Pancreas (tissue), 10 donors: ENCODE results near the gene CMTM6. TPM values are rescaled to one million over a fixed set of nuclear protein-coding genes. Genes with fewer than 3 reads are reported as not detected.

Experiments used
- ATAC-seq, 4 donors: fragments of 200-7000 bp; cut with Tn5 transposase; one replicate each; pipeline versions ENCODE4 v1.8.0 to v1.9.1; 2020; ENCODE audit warnings: mild to moderate bottlenecking in 4 of 4, moderate library complexity in 4 of 4
- DNase-seq, 6 donors: peaks; one replicate each; pipeline ENCODE4 v3.0.0-alpha.2; 2020
- FAIRE-seq: peaks from 2 replicates; lab custom pipeline; 2012; peaks lifted over from hg19 to GRCh38; lab: Jason Lieb, UNC
- H3K27ac ChIP-seq, 4 donors: fragments of 200-600 bp; sonication (generic); 1 replicate in 3 of 4; 2 replicates in 1 of 4; pipeline versions ENCODE4 v1.5.0 to v1.8.0; 2020
- H3K27me3 ChIP-seq, 4 donors: fragments of 200-600 bp; one replicate each; pipeline ENCODE4 v1.8.0; 2021
- H3K36me3 ChIP-seq, 3 donors: fragments of 200-600 bp; sonication (generic) in 1 of 3; one replicate each; pipeline versions ENCODE4 v1.5.0 to v1.8.0; 2020 to 2021
- H3K4me1 ChIP-seq, 3 donors: fragments of 200-600 bp; one replicate each; pipeline ENCODE4 v1.8.0; 2021
- H3K4me3 ChIP-seq, 4 donors: fragments of 200-600 bp; sonication (generic) in 2 of 4; one replicate each; pipeline versions ENCODE4 v1.5.0 to v1.8.0; 2020 to 2021
- H3K9me3 ChIP-seq, 4 donors: fragments of 200-600 bp; one replicate each; pipeline ENCODE4 v1.8.0; 2021
- CTCF ChIP-seq, 4 donors: fragments of 200-600 bp; sonication (generic) in 3 of 4; IDR thresholded peaks; one replicate each; pipeline versions ENCODE4 v1.5.0 to v1.8.0; 2021; ENCODE audit warnings: antibody characterized with exemption in 4 of 4
- WGBS, 2 donors: extraction: QIAGEN DNeasy Blood & Tissue Kit; methylation state at CpG; one replicate each; pipeline ENCODE4 v1.1.7; 2013; 5-methylcytosine and 5-hydroxymethylcytosine counted together
- intact Hi-C, 3 donors: fragments of 100-400 bp; cut with DNase I; formaldehyde crosslinking; loops; one replicate each; pipeline versions ENCODE4 v1.11.1 to v1.14.2; 2022
- polyA plus RNA-seq, 2 donors: library from polyadenylated mRNA; stranded (reverse); fragments of 200-250 nt; gene quantifications; one replicate each; pipeline ENCODE4 v1.2.3, GENCODE V29; 2013
- total RNA-seq, 6 donors: library from RNA; stranded (reverse); fragmentation: NEBNext Ultra II Directional in 4 of 6; extraction: Animal tissue kit (Norgen Biotek cat#: 25700) in 4 of 6; gene quantifications; one replicate each; pipeline versions ENCODE4 v1.2.1 to v1.2.4, GENCODE V29; 2021 to 2023
- donor health status: healthy with polysubstance abuse.
- donor health status: DM: no; HTN: no; CAD: no; lungs with moderate emphysema.
- donor health status: DM: no; HTN: no; CAD: no.
- donor health status: control.
- donor health status: control.
- donor health status: Bipolar disorder and iron deficiency.
- donor health status: DM: yes; HTN: yes; CAD: no.
- donor health status: DM: no; HTN: no; CAD: no.
- donor health status: DM: no; HTN: no; CAD: no.
- donor health status: DM: yes; HTN: yes; CAD: no.

The CMTM6 gene
- total and polyA plus RNA-seq, 8 donors = 8.4 to 34.0 (median 13.7) TPM

GRCh38 chr3:32508711-32509110 is 6.1 kb upstream of the CMTM6 start:
- intact Hi-C loops = loop anchor here in 1 of 3 donors (5.0 kb wide), 1 partner anchor 159 kb away; no protein-coding TSS in a partner anchor
- no peaks in the 10 kb centered on the region for H3K9me3 ChIP-seq
- H3K4me3 ChIP-seq = no peak overlapping the region
- FAIRE-seq = no peak
- TF ChIP-seq CTCF (IDR thresholded peaks at IDR 0.05) = no peak
- no peak for DNase-seq
- no peaks in the 10 kb centered on the region for H3K36me3 ChIP-seq
- 48 to 60% methylated on average over 7 of the region's 7 CpGs for WGBS, 2 donors
- no peaks in the 10 kb centered on the region for H3K27me3 ChIP-seq
- ATAC-seq = no peak
- no peaks in the 10 kb centered on the region for H3K4me1 ChIP-seq
- no peak overlapping the region for H3K27ac ChIP-seq

GRCh38 chr3:32506466-32506865 is 3.8 kb upstream of the CMTM6 start:
- FAIRE-seq (no peak), ATAC-seq (no peak)
- 60 to 63% methylated on average over 4 of the region's 4 CpGs for WGBS, 2 donors

GRCh38 chr3:32502946-32503286 is 264 bp upstream of the CMTM6 start:
- intact Hi-C loops = no loop called here
- DNase-seq (no peak), FAIRE-seq (no peak), ATAC-seq (no peak)
- WGBS, 2 donors = 0 to 1% methylated on average over 6 of the region's 6 CpGs
- H3K4me3 ChIP-seq = peak overlapping the region; percentile 62 to 95 (median 82)
- H3K36me3 ChIP-seq = no peaks in the 10 kb centered on the region
- H3K4me1 ChIP-seq = peaks cover 0 to 5% (median 0%) of the 10 kb centered on the region in 3 donors
- no peaks in the 10 kb centered on the region for H3K27me3 ChIP-seq
- TF ChIP-seq CTCF (IDR thresholded peaks at IDR 0.05) = no peak
- peak overlapping the region; percentile 85 to 97 (median 96) for H3K27ac ChIP-seq
- H3K9me3 ChIP-seq = no peaks in the 10 kb centered on the region

More at GRCh38 chr3:32506466-32506865, 3.8 kb upstream of the CMTM6 start:
- no peak for DNase-seq
- no peak for TF ChIP-seq CTCF (IDR thresholded peaks at IDR 0.05)
- H3K27me3 ChIP-seq = no peaks in the 10 kb centered on the region
- H3K9me3 ChIP-seq = no peaks in the 10 kb centered on the region
- no peak overlapping the region for H3K27ac ChIP-seq
- no peaks in the 10 kb centered on the region for H3K4me1 ChIP-seq
- no peaks in the 10 kb centered on the region for H3K36me3 ChIP-seq
- H3K4me3 ChIP-seq = no peak overlapping the region
- intact Hi-C loops = loop anchor here in 1 of 3 donors (5.0 kb wide), 1 partner anchor 161 kb away; no protein-coding TSS in a partner anchor

GRCh38 chr3:32501783-32502117 is 902 bp downstream of the CMTM6 start:
- Histone ChIP-seq H3K27me3 (no peaks in the 10 kb centered on the region), H3K36me3 (no peaks in the 10 kb centered on the region), H3K4me1 (peaks cover 0 to 5% (median 0%) of the 10 kb centered on the region in 3 donors), H3K4me3 (peak overlapping the region; percentile 62 to 95 (median 82)), H3K9me3 (no peaks in the 10 kb centered on the region), H3K27ac (peak overlapping the region in 2 of 4 donors; percentile 96 to 97)
- WGBS, 2 donors = 5 to 11% methylated on average over 4 of the region's 4 CpGs
- DNase-seq (no peak), FAIRE-seq (no peak), ATAC-seq (peak in 1 of 4 donors; percentile 2)
- intact Hi-C loops = no loop called here
- TF ChIP-seq CTCF (IDR thresholded peaks at IDR 0.05) = no peak

- H3K36me3 ChIP-seq = no peaks in the 10 kb centered on the region
- H3K4me1 ChIP-seq = peaks cover 0 to 5% (median 0%) of the 10 kb centered on the region in 3 donors
- no peak for TF ChIP-seq CTCF (IDR thresholded peaks at IDR 0.05)
- 75 to 80% methylated on average over 25 of the region's 25 CpGs for WGBS, 2 donors
- no peak for DNase-seq
- H3K4me3 ChIP-seq = peak overlapping the region in 3 of 4 donors; percentile 72 to 95 (median 93)
- no peaks in the 10 kb centered on the region for H3K9me3 ChIP-seq
- intact Hi-C loops = no loop called here
- FAIRE-seq = no peak
- ATAC-seq = no peak
- H3K27me3 ChIP-seq = no peaks in the 10 kb centered on the region
- peak overlapping the region in 2 of 4 donors; percentile 96 to 97 for H3K27ac ChIP-seq
These were observed 1.5 kb downstream of the CMTM6 start for GRCh38 chr3:32500880-32501782.
